Peyer's patch (tissue), 4 donors: Measurements from ENCODE around the gene TRIM2. TPM values are rescaled to one million over a fixed set of nuclear protein-coding genes. Genes with fewer than 3 reads are reported as not detected.

Experiments used
- DNase-seq, 3 donors: peaks; one replicate each; pipeline ENCODE4 v3.0.0-alpha.2; 2017 to 2019
- H3K27ac ChIP-seq, 4 donors: fragments of 200-600 bp; sonication (generic); one replicate each; pipeline ENCODE4 v1.5.1; 2016 to 2019
- H3K27me3 ChIP-seq, 2 donors: fragments of 200-600 bp; sonication (generic); one replicate each; pipeline ENCODE4 v1.5.1; 2019
- H3K36me3 ChIP-seq, 3 donors: fragments of 200-600 bp; sonication (generic); one replicate each; pipeline ENCODE4 v1.5.1; 2016 to 2019
- H3K4me1 ChIP-seq, 4 donors: fragments of 200-600 bp; sonication (generic); one replicate each; pipeline ENCODE4 v1.5.1; 2016 to 2019
- H3K4me3 ChIP-seq, 4 donors: fragments of 200-600 bp; sonication (generic); 1 replicate in 3 of 4; 2 replicates in 1 of 4; pipeline ENCODE4 v1.5.1; 2016 to 2019; ENCODE audit warnings: mild to moderate bottlenecking in 1 of 4
- H3K9me3 ChIP-seq, 4 donors: fragments of 200-600 bp; sonication (generic); one replicate each; pipeline ENCODE4 v1.5.1; 2016 to 2019; ENCODE audit warnings: mild to moderate bottlenecking in 1 of 4
- CTCF ChIP-seq, 6 experiments: fragments of 450-650 bp in 4 of 6; fragments of 200-600 bp in 2 of 6; sonication (generic) in 1 of 6; IDR thresholded peaks; one replicate each; pipeline ENCODE4 v1.5.1; 2017 to 2019; ENCODE audit warnings: antibody characterized with exemption in 6 of 6, mild to moderate bottlenecking in 3 of 6, moderate library complexity in 1 of 6
- POLR2A ChIP-seq, 2 donors: fragments of 450-650 bp; IDR thresholded peaks; one replicate each; pipeline ENCODE4 v1.5.1; 2017; ENCODE audit warnings: antibody characterized with exemption in 2 of 2, mild to moderate bottlenecking in 2 of 2, moderate library complexity in 2 of 2
- small RNA-seq, 2 donors: library from RNA; depleted of rRNA; stranded (forward); fragments of <200 nt; gene quantifications; one replicate each; pipeline ENCODE3, GENCODE V24; 2016
- total RNA-seq, 4 donors: library from RNA; depleted of rRNA; stranded (reverse); fragments of >200 nt; gene quantifications; one replicate each; pipeline ENCODE4 v1.1.0, GENCODE V29; 2016

The TRIM2 gene
- total RNA-seq, 4 donors from 2014 or later, result 58.6 to 158 (median 144) TPM

- Histone ChIP-seq H3K36me3 (no peaks in the 10 kb centered on the region), H3K4me1 (no peaks in the 10 kb centered on the region), H3K27ac (no peak overlapping the region), H3K9me3 (no peaks in the 10 kb centered on the region), H3K27me3 (no peaks in the 10 kb centered on the region), H3K4me3 (no peak overlapping the region)
- TF ChIP-seq POLR2A (IDR thresholded peaks at IDR 0.05) (no peak), CTCF (IDR thresholded peaks at IDR 0.05) (no peak)
- no peak for DNase-seq
Observed at GRCh38 chr4:153383131-153383530, 178.9 kb downstream of the TRIM2 start.

GRCh38 chr4:153384160-153384559, 179.9 kb downstream of the TRIM2 start:
- no peak for TF ChIP-seq CTCF (IDR thresholded peaks at IDR 0.05)
- TF ChIP-seq POLR2A (IDR thresholded peaks at IDR 0.05), result no peak
- H3K27me3 ChIP-seq, result no peaks in the 10 kb centered on the region
- H3K4me1 ChIP-seq, result no peaks in the 10 kb centered on the region
- H3K27ac ChIP-seq, result no peak overlapping the region
- DNase-seq, result no peak
- H3K9me3 ChIP-seq, result no peaks in the 10 kb centered on the region
- H3K36me3 ChIP-seq, result no peaks in the 10 kb centered on the region
- no peak overlapping the region for H3K4me3 ChIP-seq

GRCh38 chr4:153385784-153386183, 181.5 kb downstream of the TRIM2 start:
- Histone ChIP-seq H3K36me3 (no peaks in the 10 kb centered on the region), H3K27me3 (no peaks in the 10 kb centered on the region), H3K9me3 (no peaks in the 10 kb centered on the region), H3K4me1 (no peaks in the 10 kb centered on the region), H3K4me3 (no peak overlapping the region), H3K27ac (no peak overlapping the region)
- no peak for DNase-seq
- TF ChIP-seq CTCF (IDR thresholded peaks at IDR 0.05) (no peak), POLR2A (IDR thresholded peaks at IDR 0.05) (no peak)

GRCh38 chr4:153387981-153388380, 183.7 kb downstream of the TRIM2 start:
- no peak overlapping the region for H3K27ac ChIP-seq
- DNase-seq, result no peak
- H3K27me3 ChIP-seq, result no peaks in the 10 kb centered on the region
- TF ChIP-seq CTCF (IDR thresholded peaks at IDR 0.05) (no peak), POLR2A (IDR thresholded peaks at IDR 0.05) (no peak)
- no peaks in the 10 kb centered on the region for H3K4me1 ChIP-seq
- H3K36me3 ChIP-seq, result no peaks in the 10 kb centered on the region
- no peaks in the 10 kb centered on the region for H3K9me3 ChIP-seq
- H3K4me3 ChIP-seq, result no peak overlapping the region

Small RNA genes within 50 kb of the gene (small RNA-seq; reads per million reads assigned to genes)
- gene RF00019 (0 reads per million in 2 donors), gene RN7SL419P (0 reads per million in 2 donors), gene RNU6-1196P (0 reads per million in 2 donors)

Other genes starting within 250 kb of the TRIM2 start
- gene MND1, start 140.2 kb downstream of the TRIM2 start, total RNA-seq, result 1 to 10 TPM in 2 of 4 donors, not detected in 2; 3.5 to 7.4 TPM